ENCODE data around the gene NSUN4. TPM values are rescaled to one million over a fixed set of nuclear protein-coding genes. Genes with fewer than 3 reads are reported as not detected.

NSUN4 gene
- total RNA-seq, 2 donors from 2014 or later, result 9.1 to 13.9 TPM

DNA sequence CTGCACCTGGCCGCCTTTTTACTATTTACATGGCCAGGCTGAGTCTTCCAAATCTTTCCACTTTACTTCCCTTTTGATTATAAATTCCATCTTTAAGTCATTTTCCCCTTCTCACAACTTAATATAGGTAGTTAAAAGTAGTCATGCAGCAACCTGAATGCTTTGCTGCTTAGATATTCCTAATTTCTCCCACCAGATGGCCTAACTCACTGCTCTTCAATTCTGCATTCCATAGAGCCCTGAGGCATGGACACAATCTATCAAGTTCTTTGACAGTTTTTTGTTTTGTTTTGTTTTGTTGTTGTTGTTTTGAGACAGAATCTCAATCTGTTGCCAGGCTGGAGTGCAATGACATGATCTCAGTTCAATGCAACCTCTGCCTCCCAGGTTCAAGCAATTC lies 31.8 kb downstream of the NSUN4 start:
- no peak overlapping the region for H3K4me3 ChIP-seq
- no peaks in the 10 kb centered on the region for H3K27me3 ChIP-seq
- DNase-seq (ENCODE audit: low spot score), result no peak
- H3K27ac ChIP-seq, result no peak overlapping the region
- TF ChIP-seq CTCF (IDR thresholded peaks at IDR 0.05), result no peak
- H3K4me1 ChIP-seq, result no peaks in the 10 kb centered on the region
- H3K36me3 ChIP-seq, result peaks cover 8% of the 10 kb centered on the region
- H3K9me3 ChIP-seq, result no peaks in the 10 kb centered on the region

- Histone ChIP-seq H3K36me3 (no peaks in the 10 kb centered on the region), H3K4me3 (no peak overlapping the region), H3K27ac (no peak overlapping the region), H3K4me1 (no peaks in the 10 kb centered on the region), H3K9me3 (no peaks in the 10 kb centered on the region), H3K27me3 (no peaks in the 10 kb centered on the region)
- no peak for TF ChIP-seq CTCF (IDR thresholded peaks at IDR 0.05)
- DNase-seq (ENCODE audit: low spot score), result no peak
Observed at GRCh38 chr1:46379996-46380395, 39.4 kb downstream of the NSUN4 start.

- Histone ChIP-seq H3K4me3 (no peak overlapping the region), H3K4me1 (no peaks in the 10 kb centered on the region), H3K27ac (no peak overlapping the region), H3K9me3 (no peaks in the 10 kb centered on the region), H3K27me3 (no peaks in the 10 kb centered on the region), H3K36me3 (no peaks in the 10 kb centered on the region)
- DNase-seq (ENCODE audit: low spot score), result no peak
- TF ChIP-seq CTCF (IDR thresholded peaks at IDR 0.05), result no peak
Observed at GRCh38 chr1:46380508-46380907, 39.9 kb downstream of the NSUN4 start.

DNA sequence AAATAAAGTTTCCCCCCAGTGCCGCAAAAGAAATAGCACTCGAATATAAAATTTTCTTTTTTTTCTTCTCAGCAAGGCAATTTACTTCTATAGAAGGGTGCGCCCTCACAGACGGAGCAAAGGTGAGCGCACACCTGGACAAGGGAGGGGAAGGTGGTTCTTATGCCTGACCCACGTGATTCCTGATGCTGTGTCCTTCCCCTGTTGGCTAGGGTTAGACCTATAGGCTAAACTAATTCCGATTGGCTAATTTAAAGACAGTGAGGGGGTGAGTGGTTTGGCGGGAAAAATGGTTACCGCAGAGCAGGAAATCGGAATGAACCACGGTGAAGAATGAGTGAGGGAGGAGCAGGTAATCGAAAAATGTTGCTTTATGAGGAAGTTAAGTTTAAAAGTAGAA lies 52.9 kb downstream of the NSUN4 start:
- DNase-seq (ENCODE audit: low spot score), result no peak
- no peak for TF ChIP-seq CTCF (IDR thresholded peaks at IDR 0.05)
- Histone ChIP-seq H3K36me3 (no peaks in the 10 kb centered on the region), H3K4me3 (peak overlapping the region in 1 of 2 donors; percentile 38), H3K27me3 (no peaks in the 10 kb centered on the region), H3K9me3 (peaks cover 0 to 11% of the 10 kb centered on the region in 2 donors), H3K4me1 (peaks cover 0 to 34% of the 10 kb centered on the region in 2 donors), H3K27ac (no peak overlapping the region)

DNA sequence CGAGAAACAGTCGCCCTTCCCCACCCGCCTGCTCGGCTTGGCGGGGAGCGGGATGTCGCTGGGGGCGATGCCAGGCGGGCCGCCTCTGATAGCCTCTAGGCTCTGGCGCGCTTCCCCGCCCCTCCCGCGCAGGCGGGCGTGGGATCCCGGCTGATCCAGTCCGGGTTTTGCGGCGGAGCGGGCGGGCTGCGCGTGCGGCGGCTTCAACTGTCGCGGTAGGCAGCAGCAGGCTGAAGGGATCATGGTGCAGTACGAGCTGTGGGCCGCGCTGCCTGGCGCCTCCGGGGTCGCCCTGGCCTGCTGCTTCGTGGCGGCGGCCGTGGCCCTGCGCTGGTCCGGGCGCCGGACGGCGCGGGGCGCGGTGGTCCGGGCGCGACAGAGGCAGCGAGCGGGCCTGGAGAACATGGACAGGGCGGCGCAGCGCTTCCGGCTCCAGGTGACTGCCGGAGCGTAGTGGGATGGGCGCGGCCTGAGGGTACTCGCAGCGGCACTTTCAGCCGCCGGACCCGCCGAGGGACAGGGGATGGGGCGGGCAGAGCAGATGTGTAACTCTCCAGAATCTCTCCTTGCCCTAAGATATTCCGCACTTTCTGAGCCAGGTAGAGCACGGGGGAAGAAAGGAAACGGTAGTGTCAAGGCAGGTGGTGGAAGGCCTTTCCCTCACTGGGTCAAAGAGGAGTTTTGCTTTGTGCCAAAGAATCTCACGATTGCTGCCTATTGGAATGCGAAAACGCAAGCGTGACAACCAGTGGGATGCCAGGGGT lies 53.7 kb downstream of the NSUN4 start, which contains the start of gene FAAH:
TSS of gene FAAH (plus strand) at position 210 of the 764 bp plus-strand sequence. CDS start at position 242, 32 bp downstream.
- H3K9me3 ChIP-seq, result peaks cover 0 to 11% of the 10 kb centered on the region in 2 donors
- no peak for DNase-seq (ENCODE audit: low spot score)
- H3K4me3 ChIP-seq, result peak within 1 kb of the TSS; percentile 38 to 55
- no peaks in the 10 kb centered on the region for H3K27me3 ChIP-seq
- peak within 1 kb of the TSS in 1 of 2 donors; percentile 23 for H3K27ac ChIP-seq
- H3K4me1 ChIP-seq, result peaks cover 0 to 34% of the 10 kb centered on the region in 2 donors
- TF ChIP-seq CTCF (IDR thresholded peaks at IDR 0.05), result no peak
- no peaks in the 10 kb centered on the region for H3K36me3 ChIP-seq
